HEK293T (cell line): ENCODE data around the gene LRRC10B.

ENCODE experiments used
- BHLHE40 ChIP-seq: fragments of 450-650 bp; IDR thresholded peaks from 2 replicates; pipeline ENCODE4 v1.6.1; 2016; ENCODE audit warnings: mild to moderate bottlenecking, moderate library complexity, borderline replicate concordance
- TARDBP ChIP-seq: fragments of 450-650 bp; IDR thresholded peaks from 2 replicates; pipeline ENCODE4 v1.6.1; 2016
- ZNF384 ChIP-seq: fragments of 450-650 bp; IDR thresholded peaks from 2 replicates; pipeline ENCODE4 v1.6.1; 2016

GRCh38 chr11:61522881-61523280, 14.3 kb downstream of the LRRC10B start:
- TF ChIP-seq ZNF384, result no peak
- no peak for TF ChIP-seq TARDBP
- no peak for TF ChIP-seq BHLHE40
